Stimulated activated naive CD4-positive, alpha-beta T cell (primary cell): ENCODE results near the gene CAPN9.
"Not testable (repeated sequence)": the region's sequence is repeated elsewhere in the genome, so short reads cannot be mapped to it uniquely, and the experiment has no call there.

Experiments used
- DNase-seq, 6 experiments: peaks; one replicate each; lab custom pipeline; 2025; lab: John Stamatoyannopoulos, UW

Gene CAPN9

DNA sequence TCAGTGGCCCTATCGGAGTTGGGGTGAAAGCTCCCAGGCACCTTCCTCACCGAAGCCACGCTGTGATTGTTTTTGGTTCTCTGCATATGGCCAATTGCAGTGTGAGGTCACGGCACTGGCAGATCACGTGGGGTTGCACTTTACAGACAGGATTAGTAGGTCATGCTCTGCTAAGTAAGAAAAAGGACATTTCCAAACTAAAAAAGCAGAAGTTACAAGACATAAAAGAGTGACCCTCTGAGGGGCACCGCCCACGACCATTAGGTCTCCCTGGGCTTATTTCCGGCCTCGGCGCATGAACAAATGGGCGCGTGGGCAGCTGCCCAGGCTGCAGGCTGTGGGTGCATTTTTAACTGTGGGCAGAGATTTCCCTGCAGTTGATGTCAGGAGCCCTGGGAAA lies 2.0 kb downstream of the CAPN9 start:
- DNase-seq = no peak

DNA sequence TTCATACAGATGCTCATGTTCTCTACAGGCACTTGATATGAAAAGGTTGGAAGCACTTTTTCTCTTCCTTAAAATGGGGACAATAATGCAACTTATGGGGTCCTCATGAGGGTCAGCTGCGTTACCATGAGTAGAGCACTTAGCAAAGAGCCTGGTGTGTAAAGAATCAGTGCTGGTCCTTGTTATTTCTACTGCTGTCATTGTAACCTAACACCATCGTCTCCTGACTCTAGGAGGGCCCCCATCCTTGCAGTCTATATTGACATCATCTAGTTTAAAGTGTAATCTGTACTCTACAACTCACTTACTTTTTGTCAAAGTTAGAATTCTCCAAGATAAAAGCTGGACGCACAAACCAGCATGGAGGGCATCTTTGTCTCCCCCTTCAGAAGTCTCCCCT lies 2.4 kb downstream of the CAPN9 start:
- DNase-seq = no peak

DNA sequence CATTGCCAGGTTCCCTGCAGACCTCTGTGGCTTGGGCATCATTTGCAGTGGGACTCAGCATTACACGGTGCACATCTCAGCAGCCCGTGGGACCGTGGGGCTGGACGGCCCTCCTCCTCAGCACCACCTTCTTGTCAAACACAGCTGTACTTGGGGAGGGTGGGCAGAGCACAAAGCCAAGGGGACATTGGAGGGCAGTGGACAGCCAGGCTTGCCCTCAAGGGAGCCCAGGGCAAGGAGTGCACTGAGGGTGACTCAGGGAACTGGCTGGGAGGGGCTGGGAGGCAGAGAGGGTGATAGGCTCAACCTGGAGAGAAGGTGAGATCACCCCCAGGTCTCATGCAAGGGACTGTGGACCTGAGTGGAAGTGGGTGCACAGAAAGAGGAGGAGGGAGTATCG lies 3.4 kb downstream of the CAPN9 start:
- no peak for DNase-seq

DNA sequence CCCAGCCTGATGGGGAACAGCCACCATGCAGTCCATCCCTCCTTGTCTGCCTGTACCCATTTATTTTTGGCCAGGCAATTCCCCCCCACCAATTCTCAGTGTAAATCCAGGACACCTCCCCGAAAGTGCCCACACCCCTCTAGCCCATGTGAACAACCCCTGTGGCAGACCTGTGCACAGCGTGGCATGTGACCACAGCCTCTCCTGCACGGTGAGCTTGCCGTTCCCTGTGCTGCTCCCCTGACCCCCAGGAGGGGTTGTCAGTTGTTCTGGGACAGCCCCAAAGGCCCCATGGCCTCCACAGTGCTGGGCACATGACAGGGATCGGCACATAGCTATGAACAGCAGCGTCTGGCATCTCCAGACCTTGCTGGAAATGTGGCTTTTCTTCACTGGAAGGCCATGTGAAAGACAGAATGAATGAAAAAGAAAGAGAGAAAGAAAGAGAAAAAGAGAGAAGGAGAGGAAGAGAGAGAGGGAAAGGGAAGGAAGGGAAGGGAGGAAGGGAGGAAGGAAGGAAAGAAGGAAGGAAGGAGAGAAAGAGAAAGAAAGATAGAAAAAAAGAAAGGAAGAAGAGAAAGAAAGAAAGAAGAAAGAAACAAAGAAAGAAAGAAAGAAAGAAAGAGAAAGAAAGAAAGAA lies 3.9 kb downstream of the CAPN9 start:
- no peak for DNase-seq

DNA sequence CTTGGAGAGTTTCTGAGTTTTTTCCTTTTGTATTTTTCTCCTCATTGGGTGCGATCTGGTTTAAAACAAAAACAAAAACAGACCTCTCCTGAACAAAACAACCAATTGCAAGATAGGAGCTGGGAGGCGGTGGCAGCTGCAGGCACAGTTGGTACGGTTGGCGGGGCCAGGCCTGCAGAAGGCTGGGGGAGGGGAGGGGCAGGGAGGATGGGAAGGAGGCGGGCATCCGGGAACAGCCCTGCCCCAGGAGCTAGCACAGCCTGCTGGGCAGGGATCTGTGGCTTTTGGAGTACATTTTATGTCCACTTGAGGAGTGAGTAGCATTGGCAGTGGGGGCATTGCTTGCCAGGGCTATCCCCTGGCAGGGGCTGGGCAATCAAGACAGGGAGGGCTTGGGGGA lies 5.2 kb downstream of the CAPN9 start:
- DNase-seq = no peak

DNA sequence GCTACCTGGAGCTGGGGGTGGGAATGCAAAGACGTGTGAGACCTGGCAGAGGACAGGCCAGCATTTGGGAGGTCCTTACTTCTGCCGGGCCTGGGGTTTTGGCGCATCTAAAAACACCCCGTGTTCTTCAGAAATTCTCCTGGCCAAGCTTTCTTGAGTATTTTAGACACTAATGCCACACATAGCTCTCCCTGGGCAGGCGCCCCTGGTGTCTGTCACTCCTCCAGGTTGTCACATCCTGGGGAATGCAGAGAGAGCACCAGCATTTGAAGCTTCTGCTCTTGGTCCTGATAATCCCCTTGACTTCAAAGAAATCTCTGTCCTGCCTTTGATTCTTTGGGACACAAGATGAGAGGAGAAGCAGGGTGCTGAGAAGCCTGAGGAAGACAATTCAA lies 6.0 kb downstream of the CAPN9 start:
- no peak for DNase-seq

DNA sequence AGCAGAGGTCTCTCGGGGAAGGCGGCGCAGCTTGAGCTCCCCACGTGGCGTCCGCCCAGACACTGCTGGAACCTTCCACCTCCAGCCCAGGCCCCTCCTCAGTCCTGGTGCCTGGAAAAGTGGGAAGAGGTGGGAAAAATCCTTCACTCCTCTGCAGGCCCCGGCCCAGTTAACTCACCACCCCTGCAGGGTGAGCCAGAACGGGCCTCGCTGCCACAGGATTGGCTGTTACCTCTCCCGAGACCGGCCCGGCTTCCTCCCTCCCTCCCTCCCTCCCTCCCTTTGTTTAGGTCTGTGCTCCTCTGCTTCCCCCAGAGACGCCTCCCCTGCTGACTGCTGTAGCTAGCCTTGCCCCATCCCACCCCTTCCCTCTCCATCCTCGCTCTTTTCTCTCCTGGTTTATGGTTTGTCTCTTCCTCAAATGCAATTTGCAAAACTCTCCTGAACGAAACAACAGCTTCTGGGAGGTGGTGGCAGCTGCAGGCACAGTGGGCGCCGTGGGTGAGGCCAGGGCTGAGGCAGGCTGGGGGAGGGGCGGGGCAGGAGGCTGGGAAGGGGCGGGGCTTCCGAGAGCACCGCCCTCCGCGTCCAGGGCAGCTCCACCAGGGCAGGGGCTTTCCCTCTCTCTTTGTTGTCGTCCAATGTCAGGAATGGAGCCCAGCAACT lies 6.5 kb downstream of the CAPN9 start:
- DNase-seq = peak in 2 of 6 experiments; percentile 3 to 54

DNA sequence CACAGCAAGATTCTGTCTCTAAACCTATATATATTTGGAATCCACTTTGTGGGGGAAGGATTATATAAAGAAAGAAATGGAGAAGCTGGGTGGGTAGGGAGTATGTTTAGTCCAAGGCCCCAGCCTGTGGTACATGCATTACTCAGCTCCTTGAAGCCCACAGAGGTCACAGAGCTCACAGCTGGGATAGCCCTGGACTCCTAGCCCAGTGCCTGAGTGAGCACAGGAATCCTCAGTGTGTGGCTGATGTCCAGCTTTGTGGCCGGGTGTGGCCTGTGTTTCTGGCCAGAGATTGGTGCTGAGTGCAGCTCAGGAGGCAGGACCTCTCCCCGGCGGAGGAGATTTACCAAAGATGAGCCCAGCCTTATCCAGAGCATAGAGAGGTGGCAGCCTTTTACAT lies 7.6 kb downstream of the CAPN9 start:
- DNase-seq = no peak

DNA sequence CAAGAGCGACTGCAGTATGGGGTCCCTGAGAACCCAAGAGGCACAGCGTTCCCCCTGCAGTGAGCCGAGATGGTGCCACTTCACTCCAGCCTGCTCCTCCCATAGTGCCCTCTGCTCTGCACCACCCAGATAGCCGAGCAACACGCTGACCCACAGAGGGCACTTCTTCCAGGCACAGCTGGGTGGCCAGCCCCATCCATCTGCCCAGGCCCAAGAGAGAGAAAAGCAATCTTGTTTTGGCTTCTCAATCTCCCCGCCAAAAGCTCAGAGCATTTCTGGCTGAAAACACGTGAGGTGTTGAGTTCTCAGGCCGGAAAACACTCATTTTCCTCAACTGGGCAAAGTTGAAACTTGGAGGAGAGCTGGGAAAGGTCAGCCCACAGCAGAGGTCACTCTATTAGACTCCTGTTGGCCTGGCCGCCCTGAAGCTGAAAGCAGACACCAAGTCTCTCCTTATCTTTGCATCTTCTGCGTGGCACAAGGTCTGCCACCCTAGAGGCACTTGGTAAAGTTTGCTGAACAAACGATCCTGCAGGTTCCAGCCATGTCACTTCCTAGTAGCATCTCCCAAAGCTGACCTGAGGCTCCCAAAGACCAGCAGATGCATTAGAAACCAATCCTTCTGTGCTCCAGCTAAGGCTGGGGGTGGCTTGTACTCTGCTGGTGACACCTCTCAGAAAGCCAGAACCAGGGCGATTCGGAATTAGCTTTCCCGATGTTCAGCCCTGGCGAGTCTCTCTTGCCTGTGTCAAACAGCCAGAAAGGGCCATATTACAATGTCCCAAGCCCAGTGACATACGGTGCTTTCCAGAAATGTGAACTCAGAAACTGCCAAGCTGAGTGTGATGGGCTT lies 10.9 kb downstream of the CAPN9 start:
- DNase-seq = no peak

DNA sequence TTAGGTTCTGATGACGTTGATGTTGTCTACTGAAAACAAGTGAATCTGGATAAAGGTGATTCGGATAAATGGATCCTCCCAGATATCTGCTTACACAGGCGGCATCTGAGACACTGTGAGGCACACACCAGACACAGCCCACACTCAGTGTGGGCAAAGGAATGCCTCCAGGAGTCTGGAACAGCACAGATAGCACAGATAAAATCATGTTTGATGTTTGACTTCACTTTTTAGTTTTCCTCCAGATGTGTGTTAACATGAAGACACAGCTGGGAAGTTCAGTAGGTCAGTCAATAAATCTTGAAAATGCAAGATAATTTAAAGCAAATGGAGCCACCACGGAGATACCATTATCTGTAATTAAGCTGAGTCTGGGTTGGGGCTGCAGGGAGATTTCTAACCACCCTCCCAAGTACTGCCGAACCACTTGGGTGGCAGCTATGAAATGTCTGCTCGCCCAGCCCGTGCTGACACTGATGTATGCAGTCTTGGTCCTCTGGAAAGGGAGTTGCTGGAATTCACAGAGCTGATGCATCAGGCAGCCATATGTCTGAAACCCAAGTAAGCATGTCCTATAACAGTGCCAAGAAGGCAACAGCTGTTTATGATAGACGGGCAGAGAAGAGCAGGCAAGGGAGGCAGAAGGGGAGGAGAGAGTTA lies 11.7 kb downstream of the CAPN9 start:
- no peak for DNase-seq

DNA sequence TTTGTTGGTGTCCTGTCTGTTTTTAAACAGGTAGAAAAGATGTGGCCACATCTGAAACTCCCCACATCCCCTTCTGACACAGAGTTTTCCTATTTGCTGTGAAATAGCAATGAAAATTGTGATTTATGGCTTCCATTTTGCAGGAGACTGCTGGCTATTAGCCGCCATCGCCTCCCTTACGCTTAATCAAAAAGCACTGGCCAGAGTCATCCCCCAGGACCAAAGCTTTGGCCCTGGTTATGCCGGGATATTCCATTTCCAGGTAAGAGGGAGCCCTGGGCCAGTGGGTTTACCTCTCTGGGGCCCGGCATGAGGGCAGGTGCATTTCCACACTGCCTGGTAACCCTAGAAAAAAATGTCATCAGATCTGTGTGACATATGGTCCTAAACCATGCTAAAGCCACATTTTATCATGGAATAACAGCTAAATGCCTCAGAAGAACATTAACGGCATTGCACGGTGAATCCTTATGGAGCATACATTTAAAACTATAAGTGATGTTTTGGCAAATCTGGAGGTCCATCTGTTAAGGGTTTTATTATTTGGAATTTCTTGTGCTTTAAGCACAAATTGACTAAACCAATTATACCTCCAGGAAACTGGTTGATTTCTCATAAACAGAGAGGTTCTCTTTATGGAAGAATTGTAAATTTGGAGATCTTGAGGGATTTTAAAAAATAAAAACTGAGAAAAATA lies 12.3 kb downstream of the CAPN9 start:
- no peak for DNase-seq

DNA sequence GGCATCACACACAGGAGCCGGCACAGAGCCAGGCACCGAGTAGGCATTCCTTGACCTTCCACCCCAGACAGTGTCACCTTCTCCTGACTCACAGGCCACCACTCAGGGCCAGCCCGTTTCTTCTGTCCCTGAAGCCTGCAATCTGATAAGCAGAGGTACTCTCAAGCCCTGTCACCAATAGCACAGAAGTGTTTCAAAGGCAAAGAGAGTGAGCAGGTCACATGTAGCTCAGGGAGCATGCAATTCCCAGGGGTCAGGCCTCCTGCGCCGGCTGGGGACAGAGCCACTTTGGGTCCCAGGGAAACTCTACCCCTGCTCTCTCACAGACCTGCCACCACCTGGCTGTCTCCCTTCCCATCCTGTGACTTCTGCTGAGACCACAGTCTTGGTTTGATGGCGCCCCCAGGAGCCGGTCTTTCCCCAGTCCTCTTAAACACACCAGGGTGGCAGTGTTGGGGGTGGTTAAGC lies 13.2 kb downstream of the CAPN9 start:
- DNase-seq = no peak

DNA sequence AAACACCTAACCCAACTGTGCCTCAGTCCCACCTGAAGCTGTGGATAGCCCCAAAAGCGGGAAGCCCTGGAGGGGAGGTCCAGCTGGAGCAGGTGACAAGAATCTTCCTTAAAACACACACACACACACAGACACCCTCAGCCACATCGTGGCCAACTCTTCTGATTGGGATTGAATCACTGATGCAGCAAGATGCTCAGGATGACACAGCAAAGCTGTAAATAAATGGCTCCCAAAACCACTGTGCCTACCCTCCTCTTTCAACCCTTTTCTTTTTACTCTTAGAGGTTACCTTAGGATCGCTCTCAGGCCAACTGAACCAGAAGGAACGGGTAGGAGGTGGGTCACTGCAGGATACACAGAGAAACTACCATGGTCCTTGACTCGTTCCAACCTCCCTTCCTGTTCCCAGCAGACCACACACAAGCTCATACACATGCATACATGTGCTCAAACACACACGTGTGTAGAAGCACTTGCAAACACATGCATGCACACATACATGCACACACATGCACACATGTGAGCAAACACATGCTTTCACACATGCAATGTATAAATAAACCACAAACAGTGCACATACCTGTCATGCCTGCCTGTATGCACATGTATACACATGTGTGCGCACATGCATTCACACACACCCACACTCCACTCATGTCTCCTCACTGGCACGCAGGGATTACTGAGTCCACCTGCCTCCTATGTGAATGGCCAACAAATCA lies 14.4 kb downstream of the CAPN9 start:
- no peak for DNase-seq

DNA sequence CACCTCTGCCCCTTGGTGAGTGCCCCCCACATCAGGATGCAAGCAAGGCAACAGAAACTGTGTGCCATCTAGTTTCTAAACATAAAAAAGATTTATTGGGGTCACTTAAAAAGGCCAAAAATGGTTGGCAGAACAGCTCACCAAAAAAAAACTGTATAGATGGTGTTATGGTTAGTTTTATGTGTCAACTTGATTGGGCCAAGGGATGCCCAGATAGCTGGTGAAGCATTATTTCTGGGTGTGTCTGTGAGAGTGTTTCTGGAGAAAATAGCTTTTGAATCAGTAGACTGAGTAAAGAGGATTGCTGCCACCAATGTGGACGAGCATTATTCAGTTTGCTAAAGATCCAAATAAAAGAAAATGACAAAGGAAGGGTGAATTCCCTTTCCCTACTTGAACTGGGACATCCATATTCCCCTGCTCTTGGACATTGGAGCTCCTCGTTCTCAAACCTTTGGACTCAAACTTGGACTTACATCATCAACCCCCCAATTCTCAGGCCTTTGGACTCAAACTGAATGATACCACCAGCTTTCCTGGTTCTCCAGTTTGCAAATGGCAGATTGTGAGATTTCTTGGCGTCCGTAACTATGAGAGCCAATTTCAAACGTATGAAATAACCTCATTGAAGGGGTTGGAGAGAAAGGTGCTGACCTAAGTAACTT lies 16.9 kb downstream of the CAPN9 start:
- no peak for DNase-seq

DNA sequence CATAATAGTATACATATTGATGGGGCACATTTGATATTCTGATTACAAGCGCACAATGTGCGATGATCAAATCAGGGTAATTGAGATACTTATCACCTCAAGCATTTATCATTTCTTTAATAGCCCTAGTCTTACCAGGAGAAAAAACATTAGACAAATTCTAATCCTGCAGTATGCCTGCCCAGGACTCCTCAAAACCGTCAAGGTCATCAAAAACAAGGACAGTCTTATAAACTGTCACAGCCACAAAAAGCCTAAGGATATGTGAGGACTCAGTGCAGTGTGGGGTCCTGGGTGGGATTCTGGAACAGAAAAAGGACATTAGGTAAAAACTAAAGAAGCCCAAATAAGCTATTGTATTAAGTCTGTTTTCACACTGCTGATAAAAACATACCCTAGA lies 19.1 kb downstream of the CAPN9 start:
- no peak for DNase-seq

DNA sequence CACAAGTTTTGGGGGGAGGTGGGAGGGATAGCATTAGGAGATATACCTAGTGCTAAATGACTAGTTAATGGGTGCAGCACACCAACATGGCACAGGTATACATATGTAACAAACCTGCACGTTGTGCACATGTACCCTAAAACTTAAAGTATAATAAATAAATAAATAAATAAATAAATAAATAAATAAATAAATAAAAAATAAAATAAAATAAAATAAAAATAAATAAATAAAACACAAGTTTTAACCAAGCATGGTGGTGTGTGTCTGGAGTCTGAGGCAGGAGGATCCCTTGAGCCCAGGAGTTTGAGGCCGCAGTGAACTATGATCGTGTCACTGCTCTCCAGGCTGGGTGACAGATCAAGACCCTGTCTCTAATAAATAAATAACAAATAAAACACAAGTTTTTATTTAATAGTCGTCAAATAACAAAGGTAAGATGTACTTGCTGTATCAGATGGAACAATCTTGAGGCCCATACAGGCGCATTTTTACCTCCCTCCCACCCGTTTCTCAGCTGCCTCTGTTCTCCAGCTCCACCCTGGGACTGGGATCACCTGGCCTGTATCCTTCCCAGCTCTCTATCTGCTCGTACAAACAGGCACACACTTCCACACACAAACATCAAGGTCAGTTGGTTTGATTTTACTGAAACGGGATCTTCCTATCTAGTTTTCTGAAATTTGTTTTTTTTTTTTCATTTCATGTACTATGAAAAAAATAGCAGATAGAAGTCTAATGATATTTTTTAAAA lies 20.8 kb downstream of the CAPN9 start:
- DNase-seq = not testable (repeated sequence)

DNA sequence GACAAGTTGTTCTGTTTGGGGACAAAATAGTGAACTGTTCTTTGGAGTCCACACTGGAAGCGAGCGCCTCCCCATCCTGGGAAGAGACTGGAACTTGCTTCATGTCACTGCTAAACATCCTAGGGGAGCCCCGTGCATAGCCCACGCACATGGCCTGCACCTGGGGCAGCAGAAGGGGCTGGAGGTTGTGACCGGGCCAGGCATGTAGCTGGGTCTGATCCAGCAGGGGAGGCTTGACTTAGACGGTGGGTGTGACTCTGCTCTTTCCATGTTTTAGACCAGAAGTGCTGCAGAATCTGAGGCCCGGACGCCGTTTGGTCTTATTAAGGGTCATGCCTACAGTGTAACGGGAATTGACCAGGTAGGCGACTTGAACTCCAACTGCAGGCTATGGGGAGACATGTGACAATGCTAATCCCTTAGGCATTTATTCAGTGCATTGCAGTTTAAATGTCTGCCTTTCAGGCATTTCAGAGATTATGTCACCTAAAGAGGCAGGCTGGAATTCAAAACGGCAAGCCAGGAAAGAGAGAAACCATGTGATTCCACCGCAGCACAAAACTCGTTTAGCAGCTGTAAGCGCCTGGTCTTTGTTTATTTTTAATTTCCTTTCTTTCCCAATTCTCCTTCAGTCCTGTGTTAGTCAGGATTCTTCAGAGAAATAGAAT lies 21.8 kb downstream of the CAPN9 start:
- no peak for DNase-seq

DNA sequence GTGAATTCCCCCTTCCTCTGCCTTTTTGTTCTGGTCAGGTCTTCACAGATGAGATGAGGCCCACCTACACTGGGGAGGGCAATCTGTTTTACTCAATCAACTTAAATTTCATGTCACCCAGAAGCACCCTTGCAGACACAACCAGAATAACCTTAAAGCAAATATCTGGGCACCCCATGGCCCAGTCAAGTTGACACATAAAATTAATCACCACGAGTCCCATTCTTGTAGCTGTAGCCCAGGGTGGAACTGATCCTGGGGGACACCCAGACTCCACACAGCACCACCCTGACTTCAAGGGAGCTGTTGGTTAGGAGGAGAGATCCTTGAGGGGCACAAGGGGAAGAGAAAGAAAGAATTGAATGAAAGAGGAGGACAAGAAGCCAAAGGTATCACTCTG lies 23.1 kb downstream of the CAPN9 start:
- no peak for DNase-seq

DNA sequence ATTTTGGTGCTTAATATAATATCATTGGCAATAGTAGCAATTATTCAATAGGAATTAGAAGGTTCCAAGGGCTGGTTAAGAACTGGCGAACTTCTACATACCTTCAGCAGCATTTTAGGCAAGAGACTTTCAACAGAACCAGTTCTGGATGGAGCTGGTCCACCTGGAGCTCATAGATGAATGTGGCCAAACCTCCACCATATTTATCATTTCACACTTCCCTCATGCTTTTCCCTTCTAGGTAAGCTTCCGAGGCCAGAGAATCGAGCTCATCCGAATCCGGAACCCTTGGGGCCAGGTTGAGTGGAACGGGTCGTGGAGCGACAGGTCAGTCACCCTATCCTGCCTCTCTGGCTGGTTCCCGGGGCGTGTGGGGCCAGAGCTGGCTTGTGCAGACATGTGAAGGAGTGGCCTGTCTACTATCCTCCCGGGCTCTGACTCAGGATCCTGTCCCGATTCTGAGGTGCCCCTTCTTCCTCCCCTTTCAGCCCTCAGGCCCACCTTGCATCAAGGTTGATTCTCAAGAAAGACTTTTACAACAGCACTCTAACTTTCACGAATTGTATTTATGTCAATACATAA lies 24.7 kb downstream of the CAPN9 start:
- no peak for DNase-seq
